Naive thymus-derived CD4-positive, alpha-beta T cell (primary cell): ENCODE measurements around the gene AMELX. TPM values are rescaled to one million over a fixed set of nuclear protein-coding genes. Genes with fewer than 3 reads are reported as not detected.

ENCODE experiments used
- ATAC-seq: fragments of 150-1000 bp; cut with Tn5 transposase; 2 replicates; pipeline ENCODE4 v1.10.0; 2021; ENCODE audit warnings: mild to moderate bottlenecking, moderate library complexity
- CTCF ChIA-PET: fragments of 350-600 bp; sonication (Branson Sonifier 250); formaldehyde crosslinking; loops from one replicate; lab custom pipeline; 2021; ENCODE audit warnings: antibody characterized with exemption; lab: Charles Lee
- POLR2A ChIA-PET: fragments of 350-600 bp; sonication (Branson Sonifier 250); formaldehyde crosslinking; loops from one replicate; lab custom pipeline; 2021; ENCODE audit warnings: antibody characterized with exemption, inconsistent platforms; lab: Charles Lee
- DNase-seq, 9 donors: peaks; one replicate each; pipeline versions ENCODE4 v3.0.0 to v3.0.0-alpha.2; 2020 to 2022; ENCODE audit warnings: mixed read lengths in 1 of 9
- H3K27ac ChIP-seq: one replicate; pipeline ENCODE4 v1.7.0; 2013; ENCODE audit warnings: mild to moderate bottlenecking, low read depth, low read length, moderate library complexity
- H3K27me3 ChIP-seq, 2 donors: one replicate each; pipeline ENCODE4 v1.7.0; 2013; ENCODE audit warnings: low read length in 2 of 2, mild to moderate bottlenecking in 2 of 2, moderate library complexity in 2 of 2; ENCODE audit not compliant: control insufficient read depth in 2 of 2, insufficient read depth in 2 of 2
- H3K36me3 ChIP-seq, 3 experiments: 1 replicate in 2 of 3; 2 replicates in 1 of 3; pipeline ENCODE4 v1.7.0; 2013; ENCODE audit warnings: low read length in 3 of 3, mild to moderate bottlenecking in 3 of 3, moderate library complexity in 1 of 3; ENCODE audit not compliant: insufficient read depth in 3 of 3, control insufficient read depth in 2 of 3
- H3K4me1 ChIP-seq, 2 donors: one replicate each; pipeline ENCODE4 v1.7.0; 2013; ENCODE audit warnings: low read length in 2 of 2, mild to moderate bottlenecking in 2 of 2, moderate library complexity in 1 of 2; ENCODE audit not compliant: control insufficient read depth in 2 of 2, insufficient read depth in 2 of 2
- H3K4me3 ChIP-seq: 2 replicates; pipeline ENCODE4 v1.7.0; 2013; ENCODE audit warnings: mild to moderate bottlenecking, low read length
- H3K9me3 ChIP-seq, 3 experiments: 1 replicate in 2 of 3; 2 replicates in 1 of 3; pipeline ENCODE4 v1.7.0; 2013; ENCODE audit warnings: low read length in 3 of 3; ENCODE audit not compliant: control insufficient read depth in 2 of 3
- H3K27ac Mint-ChIP-seq, 9 donors: one replicate each; pipeline ENCODE4 v1.8.0; 2020 to 2022; ENCODE audit warnings: mixed read lengths in 9 of 9, mild to moderate bottlenecking in 8 of 9, moderate library complexity in 5 of 9, inconsistent platforms in 2 of 9
- H3K27me3 Mint-ChIP-seq, 5 donors: one replicate each; pipeline ENCODE4 v1.8.0; 2021 to 2022; ENCODE audit warnings: mixed read lengths in 5 of 5, mild to moderate bottlenecking in 1 of 5
- H3K36me3 Mint-ChIP-seq, 5 donors: one replicate each; pipeline ENCODE4 v1.8.0; 2020 to 2022; ENCODE audit warnings: mixed read lengths in 5 of 5, mild to moderate bottlenecking in 3 of 5, inconsistent platforms in 1 of 5
- H3K4me1 Mint-ChIP-seq, 7 donors: one replicate each; pipeline ENCODE4 v1.8.0; 2020 to 2022; ENCODE audit warnings: mixed read lengths in 7 of 7, mild to moderate bottlenecking in 3 of 7, inconsistent platforms in 1 of 7
- H3K4me3 Mint-ChIP-seq, 10 donors: one replicate each; pipeline ENCODE4 v1.8.0; 2020 to 2022; ENCODE audit warnings: mild to moderate bottlenecking in 10 of 10, mixed read lengths in 10 of 10, moderate library complexity in 6 of 10, inconsistent platforms in 2 of 10
- H3K9me3 Mint-ChIP-seq, 11 donors: one replicate each; pipeline ENCODE4 v1.8.0; 2020 to 2022; ENCODE audit warnings: mixed read lengths in 11 of 11, mild to moderate bottlenecking in 4 of 11, inconsistent platforms in 1 of 11, moderate library complexity in 1 of 11
- intact Hi-C, 2 donors: fragments of 100-400 bp; cut with micrococcal nuclease; formaldehyde crosslinking; loops; one replicate each; pipeline ENCODE4 v1.15.1; 2023
- polyA plus RNA-seq, 2 donors: library from polyadenylated mRNA; unstranded; fragments of 300-500 nt; fragmentation: Illumina TruSeq; gene quantifications; one replicate each; pipeline ENCODE4 v1.2.3, GENCODE V29; 2021
- total RNA-seq, 6 experiments: library from RNA in 5 of 6; stranded (reverse) in 5 of 6; gene quantifications; 1 replicate in 5 of 6; 2 replicates in 1 of 6; pipeline ENCODE4 v1.2.3 and lab custom pipeline; 2021 to 2026

AMELX gene
- total RNA-seq (not detected), polyA plus RNA-seq (not detected), total RNA-seq (lab: John Stamatoyannopoulos, UW) (not detected)

GRCh38 chrX:11293113-11293512 lies at the start of gene AMELX:
AMELX (plus strand) TSS chrX:11293413; CDS start chrX:11294789, 1,376 bp downstream.
- intact Hi-C loops = no loop called here
- Mint-ChIP-seq H3K27me3 (no peaks in the 10 kb centered on the region), H3K27ac (no peak within 1 kb of the TSS), H3K4me1 (no peaks in the 10 kb centered on the region), H3K9me3 (no peaks in the 10 kb centered on the region), H3K4me3 (no peak within 1 kb of the TSS), H3K36me3 (no peaks in the 10 kb centered on the region)
- H3K9me3 ChIP-seq = no peaks in the 10 kb centered on the region
- H3K4me3 ChIP-seq = no peak within 1 kb of the TSS
- ChIA-PET CTCF (no interaction called here), POLR2A (no interaction called here)
- H3K27ac ChIP-seq = no peak within 1 kb of the TSS
- no peaks in the 10 kb centered on the region for H3K36me3 ChIP-seq
- no peaks in the 10 kb centered on the region for H3K27me3 ChIP-seq
- ATAC-seq = no peak
- H3K4me1 ChIP-seq = no peaks in the 10 kb centered on the region
- no peak for DNase-seq

GRCh38 chrX:11244636-11245035 lies 48.6 kb upstream of the AMELX start:
- Histone ChIP-seq H3K9me3 (no peaks in the 10 kb centered on the region), H3K27me3 (no peaks in the 10 kb centered on the region), H3K36me3 (no peaks in the 10 kb centered on the region), H3K4me1 (no peaks in the 10 kb centered on the region), H3K4me3 (no peak overlapping the region), H3K27ac (no peak overlapping the region)
- Mint-ChIP-seq H3K4me1 (no peaks in the 10 kb centered on the region), H3K27ac (no peak overlapping the region), H3K36me3 (no peaks in the 10 kb centered on the region), H3K27me3 (peaks cover 0 to 8% (median 0%) of the 10 kb centered on the region in 5 donors), H3K4me3 (no peak overlapping the region), H3K9me3 (peaks cover 0 to 5% (median 0%) of the 10 kb centered on the region in 11 donors)
- ATAC-seq (no peak), DNase-seq (no peak)
- CTCF ChIA-PET = no interaction called here
- intact Hi-C loops = no loop called here
- POLR2A ChIA-PET = no interaction called here

- Histone ChIP-seq H3K36me3 (no peaks in the 10 kb centered on the region), H3K4me3 (no peak overlapping the region), H3K4me1 (no peaks in the 10 kb centered on the region), H3K9me3 (no peaks in the 10 kb centered on the region), H3K27me3 (no peaks in the 10 kb centered on the region), H3K27ac (no peak overlapping the region)
- ATAC-seq (no peak), DNase-seq (no peak)
- intact Hi-C loops = no loop called here
- Mint-ChIP-seq H3K4me1 (no peaks in the 10 kb centered on the region), H3K27me3 (peaks cover 0 to 5% (median 0%) of the 10 kb centered on the region in 5 donors), H3K4me3 (no peak overlapping the region), H3K27ac (no peak overlapping the region), H3K36me3 (no peaks in the 10 kb centered on the region), H3K9me3 (peaks cover 0 to 3% (median 0%) of the 10 kb centered on the region in 11 donors)
- ChIA-PET POLR2A (no interaction called here), CTCF (no interaction called here)
These were observed 38.6 kb upstream of the AMELX start for GRCh38 chrX:11254417-11255109.

GRCh38 chrX:11257290-11257689 lies 35.9 kb upstream of the AMELX start:
- DNase-seq = no peak
- Histone ChIP-seq H3K36me3 (no peaks in the 10 kb centered on the region), H3K4me3 (no peak overlapping the region), H3K27ac (no peak overlapping the region), H3K27me3 (no peaks in the 10 kb centered on the region), H3K9me3 (no peaks in the 10 kb centered on the region), H3K4me1 (no peaks in the 10 kb centered on the region)
- H3K4me3 Mint-ChIP-seq = no peak overlapping the region
- intact Hi-C loops = no loop called here
- H3K36me3 Mint-ChIP-seq = no peaks in the 10 kb centered on the region
- CTCF ChIA-PET = no interaction called here
- POLR2A ChIA-PET = no interaction called here
- no peak overlapping the region for H3K27ac Mint-ChIP-seq
- peaks cover 0 to 3% (median 0%) of the 10 kb centered on the region in 11 donors for H3K9me3 Mint-ChIP-seq
- peaks cover 0 to 5% (median 0%) of the 10 kb centered on the region in 5 donors for H3K27me3 Mint-ChIP-seq
- H3K4me1 Mint-ChIP-seq = no peaks in the 10 kb centered on the region
- no peak for ATAC-seq

- Histone ChIP-seq H3K4me1 (no peaks in the 10 kb centered on the region), H3K27me3 (no peaks in the 10 kb centered on the region), H3K4me3 (no peak overlapping the region), H3K27ac (no peak overlapping the region), H3K36me3 (no peaks in the 10 kb centered on the region), H3K9me3 (no peaks in the 10 kb centered on the region)
- peaks cover 0 to 5% (median 0%) of the 10 kb centered on the region in 5 donors for H3K27me3 Mint-ChIP-seq
- ATAC-seq = no peak
- no peak overlapping the region for H3K4me3 Mint-ChIP-seq
- H3K9me3 Mint-ChIP-seq = peaks cover 0 to 3% (median 0%) of the 10 kb centered on the region in 11 donors
- no peaks in the 10 kb centered on the region for H3K36me3 Mint-ChIP-seq
- H3K27ac Mint-ChIP-seq = no peak overlapping the region
- intact Hi-C loops = no loop called here
- POLR2A ChIA-PET = no interaction called here
- H3K4me1 Mint-ChIP-seq = no peaks in the 10 kb centered on the region
- CTCF ChIA-PET = no interaction called here
- no peak for DNase-seq
These were observed 35.5 kb upstream of the AMELX start for GRCh38 chrX:11257711-11258110.

GRCh38 chrX:11259437-11259836 lies 33.8 kb upstream of the AMELX start:
- Mint-ChIP-seq H3K27ac (no peak overlapping the region), H3K27me3 (peaks cover 0 to 5% (median 0%) of the 10 kb centered on the region in 5 donors), H3K36me3 (no peaks in the 10 kb centered on the region), H3K4me1 (no peaks in the 10 kb centered on the region), H3K9me3 (peaks cover 0 to 3% (median 0%) of the 10 kb centered on the region in 11 donors), H3K4me3 (no peak overlapping the region)
- Histone ChIP-seq H3K27me3 (no peaks in the 10 kb centered on the region), H3K4me1 (no peaks in the 10 kb centered on the region), H3K4me3 (no peak overlapping the region), H3K36me3 (no peaks in the 10 kb centered on the region), H3K9me3 (no peaks in the 10 kb centered on the region), H3K27ac (no peak overlapping the region)
- intact Hi-C loops = no loop called here
- no peak for DNase-seq
- CTCF ChIA-PET = no interaction called here
- no peak for ATAC-seq
- POLR2A ChIA-PET = no interaction called here

- H3K9me3 ChIP-seq = no peaks in the 10 kb centered on the region
- Mint-ChIP-seq H3K4me1 (no peaks in the 10 kb centered on the region), H3K27me3 (peaks cover 0 to 5% (median 0%) of the 10 kb centered on the region in 5 donors), H3K27ac (no peak overlapping the region), H3K9me3 (peaks cover 0 to 2% (median 0%) of the 10 kb centered on the region in 11 donors), H3K4me3 (no peak overlapping the region), H3K36me3 (no peaks in the 10 kb centered on the region)
- intact Hi-C loops = no loop called here
- POLR2A ChIA-PET = no interaction called here
- CTCF ChIA-PET = no interaction called here
- H3K4me3 ChIP-seq = no peak overlapping the region
- ATAC-seq (no peak), DNase-seq (no peak)
- no peaks in the 10 kb centered on the region for H3K27me3 ChIP-seq
- H3K27ac ChIP-seq = no peak overlapping the region
- no peaks in the 10 kb centered on the region for H3K36me3 ChIP-seq
- H3K4me1 ChIP-seq = no peaks in the 10 kb centered on the region
These were observed 32.0 kb upstream of the AMELX start for GRCh38 chrX:11261260-11261659.
